H9 (cell line): ENCODE results near the gene AP1G2. TPM values are rescaled to one million over a fixed set of nuclear protein-coding genes. Genes with fewer than 3 reads are reported as not detected.

Source experiments
- DNase-seq: peaks from one replicate; pipeline ENCODE4 v3.0.0-alpha.2; 2017
- H2AFZ ChIP-seq: one replicate; pipeline ENCODE4 v1.6.1; 2013; ENCODE audit warnings: mild to moderate bottlenecking, low read length, control low read depth, moderate library complexity
- H2AK5ac ChIP-seq: 2 replicates; pipeline ENCODE4 v1.6.1; 2013; ENCODE audit warnings: low read length, control low read depth, mixed read lengths; ENCODE audit not compliant: insufficient read length
- H2BK120ac ChIP-seq: one replicate; pipeline ENCODE4 v1.6.1; 2013; ENCODE audit warnings: low read depth, mild to moderate bottlenecking, low read length, control low read depth, inconsistent platforms; ENCODE audit not compliant: poor library complexity, severe bottlenecking
- H2BK12ac ChIP-seq: 2 replicates; pipeline ENCODE4 v1.6.1; 2013; ENCODE audit warnings: low read length, control low read depth, mixed read lengths, low read depth; ENCODE audit not compliant: insufficient read length
- H2BK15ac ChIP-seq: 2 replicates; pipeline ENCODE4 v1.6.1; 2013; ENCODE audit warnings: low read depth, low read length, control low read depth
- H2BK20ac ChIP-seq: one replicate; pipeline ENCODE4 v1.6.1; 2013; ENCODE audit warnings: low read depth, mild to moderate bottlenecking, low read length, control low read depth, inconsistent platforms; ENCODE audit not compliant: poor library complexity, severe bottlenecking
- H2BK5ac ChIP-seq: 2 replicates; pipeline ENCODE4 v1.6.1; 2013; ENCODE audit warnings: low read length, control low read depth, mixed read lengths; ENCODE audit not compliant: insufficient read length
- H3K14ac ChIP-seq: 2 replicates; pipeline ENCODE4 v1.6.1; 2013; ENCODE audit warnings: low read length, control low read depth; ENCODE audit not compliant: insufficient read depth
- H3K18ac ChIP-seq: 2 replicates; pipeline ENCODE4 v1.6.1; 2013; ENCODE audit warnings: low read depth, mild to moderate bottlenecking, mixed read lengths, low read length, control low read depth; ENCODE audit not compliant: insufficient read length
- H3K23ac ChIP-seq: 2 replicates; pipeline ENCODE4 v1.6.1; 2013; ENCODE audit warnings: low read length, control low read depth, mixed read lengths, low read depth; ENCODE audit not compliant: insufficient read length
- H3K23me2 ChIP-seq: 2 replicates; pipeline ENCODE4 v1.6.1; 2013; ENCODE audit warnings: low read depth, mild to moderate bottlenecking, mixed read lengths, low read length, control low read depth; ENCODE audit not compliant: insufficient read length, poor library complexity, severe bottlenecking
- H3K27ac ChIP-seq: 2 replicates; pipeline ENCODE4 v1.5.1; 2013; ENCODE audit warnings: low read length, control low read depth, mixed read lengths, low read depth; ENCODE audit not compliant: insufficient read length
- H3K27me3 ChIP-seq: 2 replicates; pipeline ENCODE4 v1.6.1; 2013; ENCODE audit warnings: low read length, control low read depth, inconsistent platforms; ENCODE audit not compliant: insufficient read depth
- H3K4ac ChIP-seq: 2 replicates; pipeline ENCODE4 v1.6.1; 2013; ENCODE audit warnings: low read depth, mild to moderate bottlenecking, control low read depth, inconsistent platforms, low read length, moderate library complexity
- H3K4me1 ChIP-seq: 2 replicates; pipeline ENCODE4 v1.6.1; 2013; ENCODE audit warnings: low read length, control low read depth, inconsistent platforms; ENCODE audit not compliant: insufficient read depth
- H3K4me2 ChIP-seq: 2 replicates; pipeline ENCODE4 v1.6.1; 2013; ENCODE audit warnings: low read length, control low read depth, mixed read lengths; ENCODE audit not compliant: insufficient read length, insufficient read depth
- H3K56ac ChIP-seq: 2 replicates; pipeline ENCODE4 v1.6.1; 2013; ENCODE audit warnings: low read depth, mild to moderate bottlenecking, mixed read lengths, low read length, control low read depth; ENCODE audit not compliant: insufficient read length
- H3K79me1 ChIP-seq: 2 replicates; pipeline ENCODE4 v1.6.1; 2013; ENCODE audit warnings: low read depth, mild to moderate bottlenecking, moderate library complexity, low read length, control low read depth, inconsistent platforms; ENCODE audit not compliant: insufficient read depth, poor library complexity, severe bottlenecking
- H3K79me2 ChIP-seq: 2 replicates; pipeline ENCODE4 v1.6.1; 2013; ENCODE audit warnings: low read length, control low read depth, inconsistent platforms; ENCODE audit not compliant: insufficient read depth
- H3K9ac ChIP-seq: 2 replicates; pipeline ENCODE4 v1.6.1; 2013; ENCODE audit warnings: low read length, control low read depth, mixed read lengths; ENCODE audit not compliant: insufficient read length; ENCODE audit errors: extremely low read depth
- H3K9me3 ChIP-seq: one replicate; pipeline ENCODE4 v1.6.1; 2013; ENCODE audit warnings: low read depth, low read length, inconsistent platforms; ENCODE audit not compliant: control insufficient read depth
- H3T11ph ChIP-seq: one replicate; pipeline ENCODE4 v1.6.1; 2013; ENCODE audit warnings: mild to moderate bottlenecking, low read length, control low read depth, inconsistent platforms
- H4K20me1 ChIP-seq: one replicate; pipeline ENCODE4 v1.6.1; 2013; ENCODE audit not compliant: control insufficient read depth, insufficient read length, insufficient read depth
- H4K5ac ChIP-seq: 2 replicates; pipeline ENCODE4 v1.6.1; 2013; ENCODE audit warnings: low read depth, mild to moderate bottlenecking, mixed read lengths, low read length, control low read depth; ENCODE audit not compliant: insufficient read length
- H4K8ac ChIP-seq: replicated peaks from 2 replicates; pipeline ENCODE4 v1.6.1; 2013; ENCODE audit warnings: low read length, control low read depth, mixed read lengths, low read depth; ENCODE audit not compliant: insufficient read length
- H4K91ac ChIP-seq: 2 replicates; pipeline ENCODE4 v1.6.1; 2013; ENCODE audit warnings: low read depth, mild to moderate bottlenecking, moderate library complexity, mixed read lengths, low read length, control low read depth; ENCODE audit not compliant: insufficient read length
- H3K27ac Mint-ChIP-seq, 3 experiments: 2 replicates in 2 of 3; 3 replicates in 1 of 3; pipeline ENCODE4 v1.8.0; 2020 to 2021; ENCODE audit warnings: mixed read lengths in 3 of 3, mild to moderate bottlenecking in 1 of 3, moderate library complexity in 1 of 3
- H3K27me3 Mint-ChIP-seq: 2 replicates; pipeline ENCODE4 v1.8.0; 2021; ENCODE audit warnings: low read depth, mild to moderate bottlenecking, moderate library complexity, mixed read lengths
- H3K36me3 Mint-ChIP-seq, 3 experiments: 2 replicates in 2 of 3; 3 replicates in 1 of 3; pipeline ENCODE4 v1.8.0; 2020 to 2021; ENCODE audit warnings: low read depth in 3 of 3, mixed read lengths in 3 of 3; ENCODE audit not compliant: insufficient read depth in 1 of 3
- H3K4me1 Mint-ChIP-seq, 2 experiments: 2 replicates each; pipeline ENCODE4 v1.8.0; 2020; ENCODE audit warnings: mixed read lengths in 2 of 2
- H3K4me3 Mint-ChIP-seq, 2 experiments: 2 replicates in 1 of 2; 3 replicates in 1 of 2; pipeline ENCODE4 v1.8.0; 2020 to 2021; ENCODE audit warnings: mild to moderate bottlenecking in 2 of 2, mixed read lengths in 2 of 2, moderate library complexity in 1 of 2
- H3K9me3 Mint-ChIP-seq, 2 experiments: 2 replicates in 1 of 2; 3 replicates in 1 of 2; pipeline ENCODE4 v1.8.0; 2020; ENCODE audit warnings: mild to moderate bottlenecking in 2 of 2, mixed read lengths in 2 of 2, moderate library complexity in 1 of 2
- CTCF ChIP-seq: fragments of 200-600 bp; sonication (generic); conservative IDR thresholded peaks from 3 replicates; pipeline ENCODE4 v1.8.0; 2021; ENCODE audit warnings: antibody characterized with exemption, mild to moderate bottlenecking
- WGBS: extraction: QIAGEN DNeasy Blood & Tissue Kit; methylation state at CpG from one replicate; pipeline ENCODE4 v1.1.7; 2013; ENCODE audit warnings: missing lambda C conversion rate, low lambda C conversion rate, mixed read lengths; ENCODE audit not compliant: insufficient read length; ENCODE audit errors: extremely low coverage; 5-methylcytosine and 5-hydroxymethylcytosine counted together
- total RNA-seq: library from RNA; stranded (reverse); gene quantifications from 2 replicates; pipeline ENCODE4 v1.2.1, GENCODE V29; 2021

The AP1G2 gene
- total RNA-seq, 1 experiment from 2014 or later: 107 TPM

- Histone ChIP-seq H3K79me1 (no peaks in the 10 kb centered on the region), H4K20me1 (no peaks in the 10 kb centered on the region), H4K91ac (no peak overlapping the region), H4K5ac (no peak overlapping the region), H3K18ac (no peak overlapping the region), H3K4me1 (no peaks in the 10 kb centered on the region), H3T11ph (no peak overlapping the region), H2BK15ac (no peak overlapping the region), H2BK12ac (no peak overlapping the region), H2AK5ac (no peak overlapping the region), H2BK5ac (no peak overlapping the region), H3K23ac (no peak overlapping the region), H3K14ac (no peak overlapping the region), H4K8ac (no peak overlapping the region), H3K9ac (no peak overlapping the region), H2BK20ac (no peak overlapping the region), H3K27ac (no peak overlapping the region), H3K56ac (no peak overlapping the region), H2AFZ (no peak overlapping the region), H3K4ac (no peak overlapping the region), H3K23me2 (no peaks in the 10 kb centered on the region), H3K4me2 (no peak overlapping the region), H3K9me3 (no peaks in the 10 kb centered on the region), H2BK120ac (no peak overlapping the region), H3K27me3 (no peaks in the 10 kb centered on the region), H3K79me2 (no peaks in the 10 kb centered on the region)
- WGBS: no CpG with 5 or more reads among the region's 6 CpGs
- Mint-ChIP-seq H3K27ac (no peak overlapping the region), H3K27me3 (peaks cover 7% of the 10 kb centered on the region; the same call in 1 of the 2 replicates), H3K9me3 (peaks cover 2 to 35% of the 10 kb centered on the region in 2 experiments; a peak in 4 of 5 replicates), H3K4me1 (no peaks in the 10 kb centered on the region), H3K36me3 (no peaks in the 10 kb centered on the region), H3K4me3 (no peak overlapping the region)
- TF ChIP-seq CTCF: no peak
- no peak for DNase-seq
Observed at GRCh38 chr14:23605931-23606585, 38.5 kb upstream of the AP1G2 start.
